Measurements from ENCODE around the gene ADSS1.

The ADSS1 gene

GRCh38 chr14:104707608-104708595 lies 16.1 kb upstream of the ADSS1 start:
- Histone ChIP-seq H4K20me1 (peaks cover 9 to 86% (median 33%) of the 10 kb centered on the region in 11 experiments; a peak in 16 of 22 replicates), H3K9ac (0 out of 22 replicates have a peak overlapping the region, but pooled peaks of 1 of the 11 experiments have one; percentile 9), H3K4me3 (no peak overlapping the region), H3K9me3 (replicated peaks in 1 of 11) (no peaks in the 10 kb centered on the region), H3K36me3 (peaks cover 68 to 85% (median 77%) of the 10 kb centered on the region in 11 experiments), H3K4me1 (peaks cover 11 to 69% (median 57%) of the 10 kb centered on the region in 10 experiments), H3K4me2 (peak overlapping the region in 5 of 11 experiments; percentile 0 to 44 (median 21); a peak in 5 of 22 replicates), H3K27ac (no peak overlapping the region), H3K27me3 (no peaks in the 10 kb centered on the region)
- TF ChIP-seq Cebpa-rat (IDR thresholded peaks at IDR 0.05): no peak

- Histone ChIP-seq H4K20me1 (peaks cover 9 to 77% (median 25%) of the 10 kb centered on the region in 11 experiments; a peak in 16 of 22 replicates), H3K9ac (peak overlapping the region in 2 of 11 experiments; percentile 22 to 23; a peak in 3 of 22 replicates), H3K4me3 (no peak overlapping the region), H3K4me2 (peak overlapping the region in 5 of 11 experiments; percentile 5 to 44 (median 21); a peak in 5 of 22 replicates), H3K27ac (peak overlapping the region in 2 of 11 experiments; percentile 6 to 28; a peak in 1 of 22 replicates), H3K9me3 (replicated peaks in 1 of 11) (no peaks in the 10 kb centered on the region), H3K27me3 (no peaks in the 10 kb centered on the region), H3K36me3 (peaks cover 64 to 85% (median 76%) of the 10 kb centered on the region in 11 experiments), H3K4me1 (peaks cover 17 to 76% (median 62%) of the 10 kb centered on the region in 10 experiments)
- no peak for TF ChIP-seq Cebpa-rat (IDR thresholded peaks at IDR 0.05)
Observed at GRCh38 chr14:104708606-104709268, 15.3 kb upstream of the ADSS1 start.

GRCh38 chr14:104709387-104710039 lies 14.5 kb upstream of the ADSS1 start:
- Histone ChIP-seq H3K36me3 (peaks cover 64 to 85% (median 76%) of the 10 kb centered on the region in 11 experiments), H3K9ac (peak overlapping the region in 2 of 11 experiments; percentile 22 to 23; a peak in 2 of 22 replicates), H3K4me3 (no peak overlapping the region), H4K20me1 (peaks cover 9 to 73% (median 25%) of the 10 kb centered on the region in 11 experiments; a peak in 15 of 22 replicates), H3K27me3 (no peaks in the 10 kb centered on the region), H3K9me3 (replicated peaks in 1 of 11) (no peaks in the 10 kb centered on the region), H3K27ac (peak overlapping the region in 2 of 11 experiments; percentile 6 to 28; a peak in 3 of 22 replicates), H3K4me1 (peaks cover 25 to 84% (median 70%) of the 10 kb centered on the region in 10 experiments), H3K4me2 (no peak overlapping the region)
- no peak for TF ChIP-seq Cebpa-rat (IDR thresholded peaks at IDR 0.05)

- Histone ChIP-seq H3K27ac (peak overlapping the region in 2 of 11 experiments; percentile 10 to 88; a peak in 2 of 22 replicates), H3K9me3 (replicated peaks in 1 of 11) (no peaks in the 10 kb centered on the region), H3K9ac (peak overlapping the region in 3 of 11 experiments; percentile 15 to 79 (median 18); a peak in 1 of 22 replicates), H4K20me1 (peaks cover 9 to 72% (median 24%) of the 10 kb centered on the region in 11 experiments; a peak in 15 of 22 replicates), H3K36me3 (peaks cover 65 to 85% (median 76%) of the 10 kb centered on the region in 11 experiments), H3K4me2 (peak overlapping the region in 10 of 11 experiments; percentile 11 to 93 (median 88); a peak in 16 of 22 replicates), H3K4me3 (no peak overlapping the region), H3K4me1 (peaks cover 26 to 91% (median 77%) of the 10 kb centered on the region in 10 experiments), H3K27me3 (no peaks in the 10 kb centered on the region)
- no peak for TF ChIP-seq Cebpa-rat (IDR thresholded peaks at IDR 0.05)
Observed at GRCh38 chr14:104710071-104710735, 13.8 kb upstream of the ADSS1 start.

GRCh38 chr14:104712881-104713734 lies 10.9 kb upstream of the ADSS1 start:
- peak overlapping the region; percentile 60 to 85 (median 77) for H3K9ac ChIP-seq
- peak overlapping the region; percentile 78 to 93 (median 86) for H3K4me2 ChIP-seq
- H4K20me1 ChIP-seq: peaks cover under 1 to 69% (median 6%) of the 10 kb centered on the region in 11 experiments; a peak in 16 of 22 replicates
- no peak for TF ChIP-seq Cebpa-rat (IDR thresholded peaks at IDR 0.05)
- peak overlapping the region; percentile 15 to 90 (median 79); a peak in 21 of 22 replicates for H3K27ac ChIP-seq
- peaks cover 69 to 81% (median 77%) of the 10 kb centered on the region in 11 experiments for H3K36me3 ChIP-seq
- H3K4me3 ChIP-seq: peak overlapping the region; percentile 16 to 68 (median 58); a peak in 19 of 20 replicates
- no peaks in the 10 kb centered on the region for H3K27me3 ChIP-seq
- no peaks in the 10 kb centered on the region for H3K9me3 ChIP-seq (replicated peaks in 1 of 11)
- peaks cover 40 to 97% (median 87%) of the 10 kb centered on the region in 10 experiments for H3K4me1 ChIP-seq

GRCh38 chr14:104714066-104714465 lies 10.0 kb upstream of the ADSS1 start:
- Histone ChIP-seq H3K4me2 (peak overlapping the region; percentile 78 to 93 (median 86)), H3K4me3 (peak overlapping the region in 9 of 10 experiments; percentile 17 to 68 (median 59); a peak in 17 of 20 replicates), H4K20me1 (peaks cover 0 to 73% (median 9%) of the 10 kb centered on the region in 11 experiments; a peak in 12 of 22 replicates), H3K27me3 (no peaks in the 10 kb centered on the region), H3K4me1 (peaks cover 40 to 94% (median 86%) of the 10 kb centered on the region in 10 experiments), H3K9me3 (replicated peaks in 1 of 11) (no peaks in the 10 kb centered on the region), H3K9ac (peak overlapping the region; percentile 60 to 85 (median 77); a peak in 19 of 22 replicates), H3K27ac (peak overlapping the region in 10 of 11 experiments; percentile 39 to 90 (median 80); a peak in 17 of 22 replicates), H3K36me3 (peaks cover 70 to 89% (median 81%) of the 10 kb centered on the region in 11 experiments)
- TF ChIP-seq Cebpa-rat (IDR thresholded peaks at IDR 0.05): no peak

GRCh38 chr14:104714681-104715080 lies 9.3 kb upstream of the ADSS1 start:
- Histone ChIP-seq H3K36me3 (peaks cover 70 to 90% (median 81%) of the 10 kb centered on the region in 11 experiments), H3K9ac (peak overlapping the region in 8 of 11 experiments; percentile 17 to 85 (median 78); a peak in 11 of 22 replicates), H4K20me1 (peaks cover 0 to 75% (median 12%) of the 10 kb centered on the region in 11 experiments; a peak in 15 of 22 replicates), H3K27me3 (no peaks in the 10 kb centered on the region), H3K4me1 (peaks cover 40 to 94% (median 88%) of the 10 kb centered on the region in 10 experiments), H3K9me3 (replicated peaks in 1 of 11) (no peaks in the 10 kb centered on the region), H3K27ac (peak overlapping the region in 5 of 11 experiments; percentile 75 to 90 (median 81); a peak in 5 of 22 replicates), H3K4me3 (peak overlapping the region in 2 of 10 experiments; percentile 63 to 68; a peak in 2 of 20 replicates), H3K4me2 (peak overlapping the region; percentile 78 to 93 (median 86); a peak in 18 of 22 replicates)
- TF ChIP-seq Cebpa-rat (IDR thresholded peaks at IDR 0.05): no peak
